B cell (primary cell): ENCODE data around the gene ACOX3. TPM values are rescaled to one million over a fixed set of nuclear protein-coding genes. Genes with fewer than 3 reads are reported as not detected.

Experiments
- ATAC-seq: fragments of 200-7000 bp; cut with Tn5 transposase; one replicate; pipeline ENCODE4 v1.10.0; 2021; ENCODE audit warnings: low read depth, mild to moderate bottlenecking, moderate number of reproducible peaks, moderate library complexity
- CTCF ChIA-PET: fragments of 350-600 bp; sonication (Branson Sonifier 250); formaldehyde crosslinking; loops from one replicate; lab custom pipeline; 2021; ENCODE audit warnings: antibody characterized with exemption, inconsistent platforms; lab: Charles Lee
- POLR2A ChIA-PET: fragments of 350-600 bp; sonication (Branson Sonifier 250); formaldehyde crosslinking; loops from one replicate; lab custom pipeline; 2021; ENCODE audit warnings: antibody characterized with exemption; lab: Charles Lee
- DNase-seq: peaks from one replicate; pipeline ENCODE4 v3.0.0; 2013
- H2AFZ ChIP-seq: 2 replicates; pipeline ENCODE4 v1.6.1; 2012; ENCODE audit warnings: mild to moderate bottlenecking, low read depth, low read length; ENCODE audit not compliant: insufficient read depth, poor library complexity, severe bottlenecking
- H3K27ac ChIP-seq, 2 donors: 1 replicate in 1 of 2; 2 replicates in 1 of 2; pipeline ENCODE4 v1.5.1; 2012 to 2013; ENCODE audit warnings: low read length in 2 of 2, mild to moderate bottlenecking in 2 of 2, moderate library complexity in 1 of 2
- H3K27me3 ChIP-seq, 4 experiments: fragments of 200-600 bp in 1 of 4; sonication (generic) in 1 of 4; replicated peaks in 1 of 4; 1 replicate in 2 of 4; 2 replicates in 2 of 4; pipeline versions ENCODE4 v1.6.1 to v1.7.0; 2013 to 2016; ENCODE audit warnings: low read length in 3 of 4, mild to moderate bottlenecking in 2 of 4, mixed read lengths in 1 of 4, moderate library complexity in 1 of 4; ENCODE audit not compliant: insufficient read depth in 4 of 4, control insufficient read depth in 3 of 4; ENCODE audit errors: control extremely low read depth in 1 of 4
- H3K36me3 ChIP-seq, 2 experiments: replicated peaks in 1 of 2; 1 replicate in 1 of 2; 2 replicates in 1 of 2; pipeline versions ENCODE4 v1.6.1 to v1.7.1; 2013; ENCODE audit warnings: low read length in 1 of 2; ENCODE audit not compliant: insufficient read depth in 2 of 2, control insufficient read depth in 1 of 2; ENCODE audit errors: control extremely low read depth in 1 of 2, extremely low read depth in 1 of 2
- H3K4me1 ChIP-seq, 2 donors: fragments of 200-600 bp in 1 of 2; sonication (generic) in 1 of 2; 1 replicate in 1 of 2; 2 replicates in 1 of 2; pipeline versions ENCODE4 v1.5.1 to v1.6.1; 2013 to 2017; ENCODE audit warnings: low read length in 2 of 2; ENCODE audit not compliant: control insufficient read depth in 2 of 2, insufficient read depth in 2 of 2
- H3K4me2 ChIP-seq: replicated peaks from 2 replicates; pipeline ENCODE3; 2012; ENCODE audit warnings: mild to moderate bottlenecking, low read depth, low read length; ENCODE audit not compliant: poor library complexity, severe bottlenecking
- H3K4me3 ChIP-seq, 5 experiments: fragments of 200-600 bp in 1 of 5; sonication (generic) in 1 of 5; 1 replicate in 3 of 5; 2 replicates in 2 of 5; pipeline versions ENCODE4 v1.5.1 to v1.7.0; 2011 to 2016; ENCODE audit warnings: low read length in 4 of 5, mild to moderate bottlenecking in 4 of 5, low read depth in 2 of 5, control low read depth in 1 of 5, moderate library complexity in 1 of 5; ENCODE audit not compliant: insufficient read depth in 1 of 5; ENCODE audit errors: control extremely low read depth in 1 of 5, extremely low read depth in 1 of 5
- H3K79me2 ChIP-seq: fragments of 200-600 bp; sonication (generic); one replicate; pipeline ENCODE4 v1.6.0; 2016; ENCODE audit warnings: low read length; ENCODE audit not compliant: control insufficient read depth, insufficient read depth
- H3K9ac ChIP-seq: fragments of 200-600 bp; sonication (generic); 2 replicates; pipeline ENCODE4 v1.6.1; 2017; ENCODE audit warnings: mild to moderate bottlenecking, low read length, moderate library complexity
- H3K9me3 ChIP-seq, 3 donors: one replicate each; pipeline versions ENCODE4 v1.6.1 to v1.7.1; 2013; ENCODE audit warnings: low read length in 2 of 3; ENCODE audit not compliant: control insufficient read depth in 2 of 3, insufficient read depth in 1 of 3; ENCODE audit errors: control extremely low read depth in 1 of 3
- H4K20me1 ChIP-seq: 2 replicates; pipeline ENCODE4 v1.6.0; 2012; ENCODE audit warnings: mild to moderate bottlenecking, low read length; ENCODE audit not compliant: insufficient read depth, control insufficient read depth, poor library complexity, severe bottlenecking
- H3K27ac Mint-ChIP-seq: one replicate; pipeline ENCODE4 v1.8.0; 2021; ENCODE audit warnings: mixed read lengths
- H3K27me3 Mint-ChIP-seq: one replicate; pipeline ENCODE4 v1.8.0; 2021; ENCODE audit warnings: mixed read lengths
- H3K4me1 Mint-ChIP-seq: one replicate; pipeline ENCODE4 v1.8.0; 2021; ENCODE audit warnings: mixed read lengths
- H3K4me3 Mint-ChIP-seq: one replicate; pipeline ENCODE4 v1.8.0; 2021; ENCODE audit warnings: mixed read lengths
- H3K9me3 Mint-ChIP-seq: one replicate; pipeline ENCODE4 v1.8.0; 2022; ENCODE audit warnings: mixed read lengths; ENCODE audit not compliant: insufficient read depth
- CTCF ChIP-seq: fragments of 200-600 bp; IDR thresholded peaks from one replicate; pipeline ENCODE4 v1.8.0; 2022; ENCODE audit warnings: antibody characterized with exemption, mild to moderate bottlenecking
- EZH2 ChIP-seq: IDR thresholded peaks from 2 replicates; pipeline ENCODE4 v1.6.1; 2012; ENCODE audit warnings: borderline replicate concordance, low read depth, mild to moderate bottlenecking, moderate library complexity, low read length; ENCODE audit not compliant: insufficient read depth, poor library complexity, severe bottlenecking
- WGBS: methylation state at CpG from one replicate; pipeline ENCODE4 v1.1.5; 2013; ENCODE audit warnings: missing lambda C conversion rate; ENCODE audit not compliant: insufficient coverage; 5-methylcytosine and 5-hydroxymethylcytosine counted together
- intact Hi-C: fragments of 100-400 bp; cut with micrococcal nuclease; formaldehyde crosslinking; loops from one replicate; pipeline ENCODE4 v1.10.0; 2022
- polyA plus RNA-seq: library from polyadenylated mRNA; depleted of rRNA; stranded (reverse); fragments of >200 nt; gene quantifications from 2 replicates; pipeline ENCODE4 v1.2.3, GENCODE V29; 2012
- total RNA-seq, 2 donors: library from RNA; stranded (reverse); fragments of 120-200 nt in 1 of 2; gene quantifications; 1 replicate in 1 of 2; 2 replicates in 1 of 2; pipeline versions ENCODE4 v1.2.3 to v1.2.4, GENCODE V29; 2013 to 2022

Gene ACOX3
- total and polyA plus RNA-seq, 2 donors (not counting 1 experiment from before 2014, with no cell fraction given): 4.6 to 23.1 TPM

GRCh38 chr4:8472158-8472688, 31.7 kb upstream of the ACOX3 start:
- ChIA-PET POLR2A (no interaction called here), CTCF (no interaction called here)
- H3K36me3 ChIP-seq: peaks cover 0 to 24% of the 10 kb centered on the region in 2 experiments
- no peak overlapping the region for H3K4me3 ChIP-seq
- no peaks in the 10 kb centered on the region for H3K27me3 ChIP-seq
- intact Hi-C loops: no loop called here
- Mint-ChIP-seq H3K4me3 (no peak overlapping the region), H3K27me3 (no peaks in the 10 kb centered on the region), H3K27ac (no peak overlapping the region), H3K4me1 (peaks cover 2% of the 10 kb centered on the region), H3K9me3 (no peaks in the 10 kb centered on the region)
- H3K9ac ChIP-seq: no peak overlapping the region
- ATAC-seq (no peak), DNase-seq (no peak)
- H3K4me2 ChIP-seq: no peak overlapping the region
- TF ChIP-seq EZH2 (no peak), CTCF (no peak)
- H2AFZ ChIP-seq: no peak overlapping the region
- no peaks in the 10 kb centered on the region for H4K20me1 ChIP-seq
- H3K79me2 ChIP-seq: no peaks in the 10 kb centered on the region
- H3K9me3 ChIP-seq: no peaks in the 10 kb centered on the region
- H3K4me1 ChIP-seq: no peaks in the 10 kb centered on the region
- H3K27ac ChIP-seq: no peak overlapping the region
- WGBS: 98% methylated on average over 7 of the region's 8 CpGs

GRCh38 chr4:8471211-8471875, 30.8 kb upstream of the ACOX3 start:
- ChIA-PET POLR2A (interaction anchor here (0.6 kb wide), 1 partner anchor 268 kb away, joined by 3 read pairs; no protein-coding TSS in a partner anchor), CTCF (no interaction called here)
- Mint-ChIP-seq H3K4me1 (peaks cover 2% of the 10 kb centered on the region), H3K4me3 (no peak overlapping the region), H3K27ac (no peak overlapping the region), H3K27me3 (no peaks in the 10 kb centered on the region), H3K9me3 (no peaks in the 10 kb centered on the region)
- DNase-seq (no peak), ATAC-seq (no peak)
- Histone ChIP-seq H3K27me3 (no peaks in the 10 kb centered on the region), H3K9me3 (no peaks in the 10 kb centered on the region), H2AFZ (no peak overlapping the region), H3K9ac (no peak overlapping the region), H3K4me1 (no peaks in the 10 kb centered on the region), H3K4me3 (no peak overlapping the region), H3K79me2 (no peaks in the 10 kb centered on the region), H3K4me2 (no peak overlapping the region), H3K36me3 (peaks cover 0 to 27% of the 10 kb centered on the region in 2 experiments), H3K27ac (no peak overlapping the region), H4K20me1 (no peaks in the 10 kb centered on the region)
- 91% methylated on average over 14 of the region's 24 CpGs for WGBS
- intact Hi-C loops: no loop called here
- TF ChIP-seq EZH2: no peak
